K562 (cell line): ENCODE results near the gene PACSIN2. TPM values are rescaled to one million over a fixed set of nuclear protein-coding genes. Genes with fewer than 3 reads are reported as not detected.

Source experiments
- ATAC-seq: fragments of 200-7000 bp; cut with Tn5 transposase; 3 replicates; pipeline ENCODE4 v1.9.1; 2020; ENCODE audit warnings: moderate library complexity
- BruUV-seq: library from RNA; stranded (reverse); fragments of 400-500 nt; replicated peaks from 2 replicates; lab custom pipeline; 2021; lab: Mats Ljungman, UMichigan
- CTCF ChIA-PET: fragments of 300-600 bp; formaldehyde crosslinking; extraction: SDS; loops from one replicate; lab custom pipeline; 2021; ENCODE audit warnings: low intra/inter-chr PET ratio; lab: Yijun Ruan, JAX
- POLR2A ChIA-PET: fragments of 300-600, 350-650 bp; sonication (Branson Sonifier 250); formaldehyde crosslinking; extraction: SDS; loops from one replicate; lab custom pipeline; 2021; ENCODE audit warnings: antibody characterized with exemption, inconsistent platforms; lab: Yijun Ruan, JAX
- DNase-seq, 4 experiments: peaks; one replicate each; pipeline versions ENCODE4 v3.0.0 to v3.0.0-alpha.2; 2011 to 2018; ENCODE audit warnings: low spot score in 3 of 4, mixed read lengths in 3 of 4; ENCODE audit errors: extremely low read depth in 1 of 4
- FAIRE-seq: peaks from 2 replicates; lab custom pipeline; 2011; peaks lifted over from hg19 to GRCh38; lab: Jason Lieb, UNC
- H2AFZ ChIP-seq: 2 replicates; pipeline ENCODE4 v1.6.0; 2011; ENCODE audit warnings: low read depth, low read length, control low read depth, inconsistent platforms
- H3K27ac ChIP-seq: fragments of 200-600 bp; 3 replicates; pipeline ENCODE4 v1.8.0; 2011; ENCODE audit warnings: low read depth, mild to moderate bottlenecking, control low read depth, inconsistent platforms, low read length, moderate library complexity, mixed read lengths; ENCODE audit errors: extremely low read depth
- H3K27me3 ChIP-seq, 2 experiments: fragments of 300-600 bp in 1 of 2; 2 replicates in 1 of 2; 3 replicates in 1 of 2; pipeline versions ENCODE4 v1.6.0 to v1.8.0; 2011; ENCODE audit warnings: inconsistent platforms in 2 of 2, low read length in 2 of 2, mild to moderate bottlenecking in 1 of 2, mixed read lengths in 1 of 2, moderate library complexity in 1 of 2; ENCODE audit not compliant: control insufficient read depth in 2 of 2, insufficient read depth in 2 of 2
- H3K36me3 ChIP-seq: fragments of 300-600 bp; 3 replicates; pipeline ENCODE4 v1.8.0; 2011; ENCODE audit warnings: mild to moderate bottlenecking, low read length, inconsistent platforms; ENCODE audit not compliant: control insufficient read depth, insufficient read depth
- H3K4me1 ChIP-seq, 2 experiments: fragments of 200-600 bp in 1 of 2; replicated peaks in 1 of 2; 2 replicates in 1 of 2; 3 replicates in 1 of 2; pipeline versions ENCODE4 v1.5.1 to v1.8.0; 2011; ENCODE audit warnings: inconsistent platforms in 2 of 2, low read length in 2 of 2, mild to moderate bottlenecking in 1 of 2, mixed read lengths in 1 of 2, moderate library complexity in 1 of 2; ENCODE audit not compliant: control insufficient read depth in 2 of 2, insufficient read depth in 2 of 2
- H3K4me2 ChIP-seq: 2 replicates; pipeline ENCODE4 v1.6.1; 2011; ENCODE audit warnings: low read length, control low read depth, inconsistent platforms, mixed read lengths; ENCODE audit not compliant: insufficient read depth
- H3K4me3 ChIP-seq: fragments of 200-600 bp; sonication (generic), shearing (Covaris generic); 2 replicates; pipeline ENCODE4 v1.5.1; 2016; ENCODE audit warnings: control low read depth, inconsistent platforms
- H3K79me2 ChIP-seq: fragments of 200-600 bp; 3 replicates; pipeline ENCODE4 v1.8.0; 2011; ENCODE audit warnings: low read length, inconsistent platforms; ENCODE audit not compliant: control insufficient read depth, insufficient read depth
- H3K9ac ChIP-seq, 2 experiments: 2 replicates each; pipeline versions ENCODE4 v1.6.0 to v1.6.1; 2011; ENCODE audit warnings: low read depth in 2 of 2, low read length in 2 of 2, control low read depth in 1 of 2, inconsistent platforms in 1 of 2, mild to moderate bottlenecking in 1 of 2, mixed read lengths in 1 of 2; ENCODE audit not compliant: insufficient read depth in 1 of 2
- H3K9me1 ChIP-seq: one replicate; pipeline ENCODE4 v1.6.0; 2011; ENCODE audit warnings: inconsistent platforms, mild to moderate bottlenecking, low read length, moderate library complexity; ENCODE audit not compliant: control insufficient read depth, insufficient read depth
- H3K9me3 ChIP-seq: replicated peaks from 2 replicates; pipeline ENCODE4 v1.5.1; 2011; ENCODE audit warnings: low read depth, low read length, inconsistent platforms; ENCODE audit not compliant: control insufficient read depth, insufficient read depth
- H4K20me1 ChIP-seq: replicated peaks from 2 replicates; pipeline ENCODE4 v1.6.1; 2011; ENCODE audit warnings: low read length, inconsistent platforms, mixed read lengths; ENCODE audit not compliant: control insufficient read depth, insufficient read depth
- CREBBP ChIP-seq: IDR thresholded peaks from one replicate; pipeline ENCODE4 v1.6.1; 2012; ENCODE audit warnings: low read depth, mild to moderate bottlenecking, control low read depth, inconsistent platforms, low read length
- CTBP1 ChIP-seq: fragments of 450-650 bp; IDR thresholded peaks from 2 replicates; pipeline ENCODE4 v1.6.1; 2016; ENCODE audit warnings: borderline replicate concordance
- HMG20B ChIP-seq: fragments of 250-450 bp; sonication (Bioruptor Pico); IDR thresholded peaks from 2 replicates; pipeline ENCODE4 v1.5.0; 2021; ENCODE audit warnings: mild to moderate bottlenecking
- MAZ ChIP-seq, 2 experiments: fragments of 450-650 bp in 1 of 2; sonication (generic) in 1 of 2; formaldehyde crosslinking; IDR thresholded peaks in 1 of 2; conservative IDR thresholded peaks in 1 of 2; 2 replicates each; pipeline versions ENCODE4 v1.4.0 to v1.5.0; 2020; ENCODE audit warnings: mild to moderate bottlenecking in 1 of 2, missing genetic modification reagents in 1 of 2
- POLR3G ChIP-seq: IDR thresholded peaks from 2 replicates; pipeline ENCODE4 v1.6.1; 2011; ENCODE audit not compliant: insufficient read length, insufficient replicate concordance; ENCODE audit errors: extremely low read depth
- RBM25 ChIP-seq: fragments of 200-400 bp; formaldehyde crosslinking; IDR thresholded peaks from 2 replicates; pipeline ENCODE4 v1.6.1; 2018; ENCODE audit warnings: low read length, low read depth, moderate library complexity; ENCODE audit not compliant: severe bottlenecking
- RFX1 ChIP-seq: fragments of 450-650 bp; IDR thresholded peaks from 2 replicates; pipeline ENCODE4 v1.6.1; 2016; ENCODE audit warnings: mild to moderate bottlenecking, moderate library complexity
- SIRT6 ChIP-seq: IDR thresholded peaks from one replicate; pipeline ENCODE4 v1.6.1; 2012; ENCODE audit warnings: low read depth, mild to moderate bottlenecking, control low read depth, inconsistent platforms, low read length, moderate library complexity
- SMAD1 ChIP-seq: fragments of 150-350 bp; IDR thresholded peaks from 2 replicates; pipeline ENCODE4 v1.6.1; 2014; ENCODE audit warnings: low read length, low read depth; ENCODE audit not compliant: partially characterized antibody
- ZBTB1 ChIP-seq: sonication (generic); formaldehyde crosslinking; IDR thresholded peaks from 2 replicates; pipeline ENCODE4 v1.8.1; 2023; ENCODE audit warnings: missing genetic modification reagents, low read depth, mild to moderate bottlenecking, borderline replicate concordance
- ZNF431 ChIP-seq: sonication (generic); formaldehyde crosslinking; IDR thresholded peaks from 2 replicates; pipeline ENCODE4 v1.8.0; 2022; ENCODE audit warnings: mild to moderate bottlenecking, missing genetic modification reagents
- WGBS: fragments of 100-300 bp; shearing (Covaris generic); methylation state at CpG from one replicate; pipeline ENCODE4 v1.1.6; 2016; ENCODE audit warnings: low coverage, mixed read lengths; ENCODE audit not compliant: insufficient coverage; ENCODE audit errors: missing lambda C conversion rate; 5-methylcytosine and 5-hydroxymethylcytosine counted together
- in situ Hi-C: fragments of 300-500 bp; cut with MboI; formaldehyde crosslinking; loops from 4 replicates; pipeline ENCODE4 v1.15.0; 2018; ENCODE audit warnings: inconsistent platforms, mixed read lengths
- intact Hi-C: fragments of 100-400 bp; cut with micrococcal nuclease; formaldehyde crosslinking; loops from 2 replicates; pipeline ENCODE4 v1.14.2; 2022
- polyA plus RNA-seq, 8 experiments: library from polyadenylated mRNA; depleted of rRNA in 4 of 8; stranded (reverse) in 5 of 8; unstranded in 3 of 8; fragments of >200 nt; fragmentation: Nextera tagmentation in 2 of 8; fragmentation: Illumina TruSeq in 1 of 8; extraction: Ambion mirVana in 2 of 8; extraction: Trizol in 1 of 8; gene quantifications; 2 replicates each; pipeline versions ENCODE4 v1.2.1 to v1.2.3, GENCODE V29; 2011 to 2014; ENCODE audit warnings: inconsistent platforms in 1 of 8, missing spikeins in 1 of 8
- total RNA-seq, 7 experiments: library from RNA; depleted of rRNA in 6 of 7; stranded (reverse); fragments of >200 nt in 6 of 7; fragmentation: Illumina TruSeq in 2 of 7; extraction: Trizol in 2 of 7; gene quantifications; 2 replicates each; pipeline versions ENCODE4 v1.2.1 to v1.2.3, GENCODE V29; 2011 to 2021; ENCODE audit warnings: low replicate concordance in 1 of 7
- TF ChIP-seq, protein P1 (sequence below): fragments of 450-650 bp; formaldehyde crosslinking; IDR thresholded peaks from 2 replicates; pipeline ENCODE4 v1.4.0; 2020; ENCODE audit warnings: mild to moderate bottlenecking, moderate library complexity
- TF ChIP-seq, protein P2 (sequence below): sonication (generic); formaldehyde crosslinking; IDR thresholded peaks from 2 replicates; pipeline ENCODE4 v1.8.0; 2023; ENCODE audit warnings: mild to moderate bottlenecking, missing genetic modification reagents
- TF ChIP-seq, protein P3 (sequence below): IDR thresholded peaks from 3 replicates; pipeline ENCODE4 v1.6.1; 2011; ENCODE audit warnings: borderline replicate concordance, mild to moderate bottlenecking; ENCODE audit not compliant: insufficient read length, insufficient read depth
- TF ChIP-seq, protein P4 (sequence below): fragments of 250-450 bp; sonication (Bioruptor Pico); IDR thresholded peaks from 2 replicates; pipeline ENCODE4 v1.5.1; 2021; ENCODE audit warnings: mild to moderate bottlenecking

PACSIN2 gene
- total and polyA plus RNA-seq, 9 of the 15 experiments (the other 6 are each of a cell fraction or from before 2014, with no cell fraction given), result 0.45 to 45.1 (median 23.9) TPM

DNA sequence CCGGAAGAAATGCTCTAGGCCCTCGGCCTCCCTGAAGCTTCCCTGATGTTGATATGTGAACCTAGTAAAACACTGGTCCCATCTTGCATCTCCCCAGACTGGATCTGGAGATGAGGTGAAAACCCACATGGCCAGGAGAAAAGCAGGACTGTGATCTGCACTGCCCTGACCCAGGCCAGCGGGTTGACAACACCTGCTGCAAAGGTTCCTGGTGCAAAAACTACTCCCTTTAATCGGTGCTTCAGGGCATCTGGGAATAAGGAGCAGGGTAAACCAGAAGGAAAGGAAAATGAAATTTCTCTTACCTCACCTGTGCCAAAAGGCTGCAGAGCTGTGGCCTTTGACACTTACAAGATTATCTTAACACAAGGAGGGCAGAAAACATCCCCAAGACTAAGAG, 30.6 kb downstream of the PACSIN2 start:
- no TSS peak for BruUV-seq
- Histone ChIP-seq H4K20me1 (peaks cover 18% of the 10 kb centered on the region), H3K79me2 (peaks cover 18% of the 10 kb centered on the region; the same call in 2 of the 3 replicates), H3K9ac (no peak overlapping the region), H3K4me3 (no peak overlapping the region), H3K4me2 (no peak overlapping the region), H3K4me1 (peaks cover 4 to 14% of the 10 kb centered on the region in 2 experiments; a peak in 4 of 5 replicates), H3K36me3 (no peaks in the 10 kb centered on the region), H3K9me3 (no peaks in the 10 kb centered on the region), H2AFZ (no peak overlapping the region), H3K9me1 (no peaks in the 10 kb centered on the region), H3K27ac (no peak overlapping the region), H3K27me3 (no peaks in the 10 kb centered on the region)
- FAIRE-seq (no peak), ATAC-seq (no peak), DNase-seq (no peak)
- POLR2A ChIA-PET, result interaction anchor here (1.1 kb wide), 1 partner anchor 12 kb away, joined by 3 read pairs; no protein-coding TSS in a partner anchor
- intact Hi-C loops (no loop called here), in situ Hi-C loops (no loop called here)
- CTCF ChIA-PET, result no interaction called here
- WGBS, result 82% methylated on average over 2 of the region's 4 CpGs
- TF ChIP-seq CREBBP (no peak), RFX1 (no peak), SMAD1 (no peak), ZBTB1 (CRISPR knock-in tag) (no peak), CTBP1 (no peak), ZNF431 (CRISPR knock-in tag) (no peak), MAZ (CRISPR knock-in tag; conservative IDR thresholded peaks at IDR 0.05 in 1 of 2, IDR thresholded peaks at IDR 0.05 in 1 of 2) (no peak), POLR3G (no peak), HMG20B (CRISPR knock-in tag) (no peak), RBM25 (no peak), SIRT6 (no peak)
- TF ChIP-seq, protein P1, sequence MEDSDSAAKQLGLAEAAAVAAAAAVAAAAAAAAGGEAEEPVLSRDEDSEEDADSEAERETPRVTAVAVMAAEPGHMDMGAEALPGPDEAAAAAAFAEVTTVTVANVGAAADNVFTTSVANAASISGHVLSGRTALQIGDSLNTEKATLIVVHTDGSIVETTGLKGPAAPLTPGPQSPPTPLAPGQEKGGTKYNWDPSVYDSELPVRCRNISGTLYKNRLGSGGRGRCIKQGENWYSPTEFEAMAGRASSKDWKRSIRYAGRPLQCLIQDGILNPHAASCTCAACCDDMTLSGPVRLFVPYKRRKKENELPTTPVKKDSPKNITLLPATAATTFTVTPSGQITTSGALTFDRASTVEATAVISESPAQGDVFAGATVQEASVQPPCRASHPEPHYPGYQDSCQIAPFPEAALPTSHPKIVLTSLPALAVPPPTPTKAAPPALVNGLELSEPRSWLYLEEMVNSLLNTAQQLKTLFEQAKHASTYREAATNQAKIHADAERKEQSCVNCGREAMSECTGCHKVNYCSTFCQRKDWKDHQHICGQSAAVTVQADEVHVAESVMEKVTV (CRISPR knock-in tag), result no peak
- TF ChIP-seq, protein P2, sequence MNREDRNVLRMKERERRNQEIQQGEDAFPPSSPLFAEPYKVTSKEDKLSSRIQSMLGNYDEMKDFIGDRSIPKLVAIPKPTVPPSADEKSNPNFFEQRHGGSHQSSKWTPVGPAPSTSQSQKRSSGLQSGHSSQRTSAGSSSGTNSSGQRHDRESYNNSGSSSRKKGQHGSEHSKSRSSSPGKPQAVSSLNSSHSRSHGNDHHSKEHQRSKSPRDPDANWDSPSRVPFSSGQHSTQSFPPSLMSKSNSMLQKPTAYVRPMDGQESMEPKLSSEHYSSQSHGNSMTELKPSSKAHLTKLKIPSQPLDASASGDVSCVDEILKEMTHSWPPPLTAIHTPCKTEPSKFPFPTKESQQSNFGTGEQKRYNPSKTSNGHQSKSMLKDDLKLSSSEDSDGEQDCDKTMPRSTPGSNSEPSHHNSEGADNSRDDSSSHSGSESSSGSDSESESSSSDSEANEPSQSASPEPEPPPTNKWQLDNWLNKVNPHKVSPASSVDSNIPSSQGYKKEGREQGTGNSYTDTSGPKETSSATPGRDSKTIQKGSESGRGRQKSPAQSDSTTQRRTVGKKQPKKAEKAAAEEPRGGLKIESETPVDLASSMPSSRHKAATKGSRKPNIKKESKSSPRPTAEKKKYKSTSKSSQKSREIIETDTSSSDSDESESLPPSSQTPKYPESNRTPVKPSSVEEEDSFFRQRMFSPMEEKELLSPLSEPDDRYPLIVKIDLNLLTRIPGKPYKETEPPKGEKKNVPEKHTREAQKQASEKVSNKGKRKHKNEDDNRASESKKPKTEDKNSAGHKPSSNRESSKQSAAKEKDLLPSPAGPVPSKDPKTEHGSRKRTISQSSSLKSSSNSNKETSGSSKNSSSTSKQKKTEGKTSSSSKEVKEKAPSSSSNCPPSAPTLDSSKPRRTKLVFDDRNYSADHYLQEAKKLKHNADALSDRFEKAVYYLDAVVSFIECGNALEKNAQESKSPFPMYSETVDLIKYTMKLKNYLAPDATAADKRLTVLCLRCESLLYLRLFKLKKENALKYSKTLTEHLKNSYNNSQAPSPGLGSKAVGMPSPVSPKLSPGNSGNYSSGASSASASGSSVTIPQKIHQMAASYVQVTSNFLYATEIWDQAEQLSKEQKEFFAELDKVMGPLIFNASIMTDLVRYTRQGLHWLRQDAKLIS (CRISPR knock-in tag), result no peak
- TF ChIP-seq, protein P3, sequence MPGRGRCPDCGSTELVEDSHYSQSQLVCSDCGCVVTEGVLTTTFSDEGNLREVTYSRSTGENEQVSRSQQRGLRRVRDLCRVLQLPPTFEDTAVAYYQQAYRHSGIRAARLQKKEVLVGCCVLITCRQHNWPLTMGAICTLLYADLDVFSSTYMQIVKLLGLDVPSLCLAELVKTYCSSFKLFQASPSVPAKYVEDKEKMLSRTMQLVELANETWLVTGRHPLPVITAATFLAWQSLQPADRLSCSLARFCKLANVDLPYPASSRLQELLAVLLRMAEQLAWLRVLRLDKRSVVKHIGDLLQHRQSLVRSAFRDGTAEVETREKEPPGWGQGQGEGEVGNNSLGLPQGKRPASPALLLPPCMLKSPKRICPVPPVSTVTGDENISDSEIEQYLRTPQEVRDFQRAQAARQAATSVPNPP, result no peak
- TF ChIP-seq, protein P4, sequence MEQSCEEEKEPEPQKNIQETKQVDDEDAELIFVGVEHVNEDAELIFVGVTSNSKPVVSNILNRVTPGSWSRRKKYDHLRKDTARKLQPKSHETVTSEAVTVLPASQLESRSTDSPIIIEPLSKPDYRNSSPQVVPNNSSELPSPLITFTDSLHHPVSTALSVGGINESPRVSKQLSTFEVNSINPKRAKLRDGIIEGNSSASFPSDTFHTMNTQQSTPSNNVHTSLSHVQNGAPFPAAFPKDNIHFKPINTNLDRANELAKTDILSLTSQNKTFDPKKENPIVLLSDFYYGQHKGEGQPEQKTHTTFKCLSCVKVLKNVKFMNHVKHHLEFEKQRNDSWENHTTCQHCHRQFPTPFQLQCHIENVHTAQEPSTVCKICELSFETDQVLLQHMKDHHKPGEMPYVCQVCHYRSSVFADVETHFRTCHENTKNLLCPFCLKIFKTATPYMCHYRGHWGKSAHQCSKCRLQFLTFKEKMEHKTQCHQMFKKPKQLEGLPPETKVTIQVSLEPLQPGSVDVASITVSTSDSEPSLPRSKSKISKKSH, result no peak
